ENCODE results near the gene ST6GALNAC3.

Gene ST6GALNAC3

GRCh38 chr1:76543495-76543894 lies 468.9 kb downstream of the ST6GALNAC3 start:
- Histone ChIP-seq H3K36me3 (no peaks in the 10 kb centered on the region), H3K9ac (no peak overlapping the region), H4K20me1 (no peaks in the 10 kb centered on the region), H3K27me3 (no peaks in the 10 kb centered on the region), H3K4me3 (no peak overlapping the region), H3K27ac (no peak overlapping the region), H3K4me2 (no peak overlapping the region), H3K9me3 (0 out of 2 replicates have a peak, but pooled peaks cover 6% of the 10 kb centered on the region), H3K4me1 (no peaks in the 10 kb centered on the region)
- TF ChIP-seq Cebpa-rat (IDR thresholded peaks at IDR 0.05): no peak

DNA sequence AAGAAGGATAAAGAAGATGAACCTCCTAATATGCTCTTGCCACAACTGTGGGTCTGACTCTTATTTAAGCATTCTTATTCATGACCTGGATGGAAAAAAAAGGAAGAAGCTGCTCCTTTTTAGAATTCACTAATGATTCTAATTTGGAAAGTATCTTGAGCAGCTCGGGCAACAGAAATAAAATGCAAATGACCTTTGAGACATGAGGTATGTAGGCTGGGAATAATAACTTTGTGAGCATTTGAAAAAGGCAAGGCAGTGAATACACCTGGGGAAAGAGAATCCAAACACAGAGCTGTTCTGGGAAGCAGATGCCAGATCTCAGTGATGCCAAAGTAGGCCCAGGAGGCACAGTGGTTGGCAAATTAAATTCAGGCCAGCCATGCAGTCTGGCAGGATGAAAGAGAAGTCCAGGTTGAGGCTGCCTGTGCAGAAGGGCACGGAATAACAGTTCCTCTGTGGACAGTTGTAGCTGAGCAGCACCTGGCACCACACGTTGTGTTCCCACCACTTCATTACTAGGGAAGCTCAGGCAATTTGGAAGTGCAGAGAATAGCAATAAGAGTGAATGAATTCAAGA lies 471.9 kb downstream of the ST6GALNAC3 start:
- no peak overlapping the region for H3K4me2 ChIP-seq
- no peaks in the 10 kb centered on the region for H3K4me1 ChIP-seq
- H4K20me1 ChIP-seq: no peaks in the 10 kb centered on the region
- no peak overlapping the region for H3K27ac ChIP-seq
- no peaks in the 10 kb centered on the region for H3K9me3 ChIP-seq
- H3K4me3 ChIP-seq: no peak overlapping the region
- no peaks in the 10 kb centered on the region for H3K36me3 ChIP-seq
- TF ChIP-seq Cebpa-rat (IDR thresholded peaks at IDR 0.05): no peak
- no peak overlapping the region for H3K9ac ChIP-seq
- H3K27me3 ChIP-seq: no peaks in the 10 kb centered on the region

DNA sequence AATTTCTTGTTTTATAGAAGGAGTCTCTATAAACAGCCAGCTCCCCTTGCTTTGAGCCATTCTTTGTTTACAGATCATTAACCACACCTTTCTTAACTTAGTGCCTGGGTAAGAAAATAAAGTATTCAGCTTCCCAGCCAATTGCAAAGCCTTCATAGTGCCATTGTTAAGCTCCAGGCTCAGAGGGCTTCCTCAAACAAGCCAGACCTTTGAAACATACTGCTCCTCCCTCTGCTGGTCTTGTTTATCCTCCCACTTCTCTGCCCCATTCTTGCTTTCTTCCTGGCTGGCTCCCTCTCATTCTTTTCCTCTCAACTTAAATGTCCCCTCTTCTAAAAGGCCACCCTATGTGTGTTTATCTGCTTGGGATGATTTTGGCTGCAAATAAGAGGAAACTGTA lies 473.4 kb downstream of the ST6GALNAC3 start:
- no peaks in the 10 kb centered on the region for H3K27me3 ChIP-seq
- H3K4me1 ChIP-seq: no peaks in the 10 kb centered on the region
- no peak for TF ChIP-seq Cebpa-rat (IDR thresholded peaks at IDR 0.05)
- H3K36me3 ChIP-seq: no peaks in the 10 kb centered on the region
- no peaks in the 10 kb centered on the region for H4K20me1 ChIP-seq
- H3K9me3 ChIP-seq: no peaks in the 10 kb centered on the region
- H3K4me3 ChIP-seq: no peak overlapping the region
- no peak overlapping the region for H3K27ac ChIP-seq
- no peak overlapping the region for H3K9ac ChIP-seq
- H3K4me2 ChIP-seq: no peak overlapping the region

- H3K36me3 ChIP-seq: no peaks in the 10 kb centered on the region
- H3K9me3 ChIP-seq: no peaks in the 10 kb centered on the region
- H3K4me3 ChIP-seq: no peak overlapping the region
- H4K20me1 ChIP-seq: no peaks in the 10 kb centered on the region
- H3K27ac ChIP-seq: no peak overlapping the region
- no peak for TF ChIP-seq Cebpa-rat (IDR thresholded peaks at IDR 0.05)
- H3K27me3 ChIP-seq: no peaks in the 10 kb centered on the region
- no peaks in the 10 kb centered on the region for H3K4me1 ChIP-seq
- no peak overlapping the region for H3K4me2 ChIP-seq
- no peak overlapping the region for H3K9ac ChIP-seq
Observed at GRCh38 chr1:76548513-76549100, 474.1 kb downstream of the ST6GALNAC3 start.

GRCh38 chr1:76554283-76554682 lies 479.7 kb downstream of the ST6GALNAC3 start:
- H3K4me1 ChIP-seq: no peaks in the 10 kb centered on the region
- no peaks in the 10 kb centered on the region for H3K36me3 ChIP-seq
- TF ChIP-seq Cebpa-rat (IDR thresholded peaks at IDR 0.05): no peak
- H3K27me3 ChIP-seq: no peaks in the 10 kb centered on the region
- no peaks in the 10 kb centered on the region for H4K20me1 ChIP-seq
- no peaks in the 10 kb centered on the region for H3K9me3 ChIP-seq
- no peak overlapping the region for H3K27ac ChIP-seq
- no peak overlapping the region for H3K9ac ChIP-seq
- no peak overlapping the region for H3K4me2 ChIP-seq
- no peak overlapping the region for H3K4me3 ChIP-seq

DNA sequence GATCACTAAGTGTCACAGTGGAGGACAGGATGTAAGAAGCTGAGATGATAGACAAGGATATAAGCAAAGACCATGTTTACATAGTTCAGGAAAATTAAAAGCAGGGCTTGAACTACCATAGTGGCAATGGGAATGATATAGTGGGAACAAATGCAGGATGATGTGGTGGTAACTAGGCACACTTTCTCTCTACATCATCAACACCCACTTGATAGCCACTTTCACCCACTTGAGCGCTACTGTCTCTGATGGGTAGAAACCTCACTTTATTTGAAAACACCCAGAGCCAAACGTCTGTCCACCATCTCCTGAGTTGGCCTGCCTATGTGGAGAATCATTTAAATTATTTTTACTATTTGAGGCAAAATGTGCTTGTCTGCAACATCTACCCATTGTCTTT lies 487.7 kb downstream of the ST6GALNAC3 start:
- Histone ChIP-seq H3K36me3 (no peaks in the 10 kb centered on the region), H3K4me1 (no peaks in the 10 kb centered on the region), H3K9me3 (no peaks in the 10 kb centered on the region), H3K9ac (no peak overlapping the region), H4K20me1 (no peaks in the 10 kb centered on the region), H3K27ac (no peak overlapping the region), H3K27me3 (no peaks in the 10 kb centered on the region), H3K4me2 (no peak overlapping the region), H3K4me3 (no peak overlapping the region)
- TF ChIP-seq Cebpa-rat (IDR thresholded peaks at IDR 0.05): no peak

DNA sequence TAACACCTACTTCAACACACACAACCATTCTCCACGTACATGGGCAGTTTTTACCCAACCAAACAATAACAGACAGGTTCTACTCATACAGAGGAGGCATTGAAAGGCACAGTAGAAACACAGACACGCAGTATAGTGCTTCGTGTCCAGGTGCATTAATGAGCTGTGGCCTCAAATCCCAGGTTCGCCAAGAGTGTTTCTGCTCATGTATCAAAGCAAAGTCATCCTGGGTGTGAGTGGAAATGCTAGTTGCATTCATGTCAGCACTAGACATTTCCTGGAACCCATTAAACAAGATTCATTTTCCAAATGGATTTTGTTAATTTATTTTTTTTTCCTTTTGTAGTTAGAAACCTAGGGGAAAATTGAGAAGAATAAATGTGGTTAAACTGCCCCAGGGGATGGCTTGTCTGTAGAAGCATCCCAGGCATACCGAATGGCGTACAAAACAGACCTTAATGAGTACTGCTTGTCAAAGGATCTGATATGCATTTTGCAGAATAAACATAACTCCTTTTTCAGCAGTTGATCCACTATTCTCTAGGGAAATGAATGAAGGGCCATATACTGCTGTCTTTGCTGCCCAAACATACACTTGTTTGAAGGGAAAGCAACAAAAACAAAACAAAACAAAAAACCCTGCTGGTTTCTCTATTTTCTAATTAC lies 494.2 kb downstream of the ST6GALNAC3 start:
- TF ChIP-seq Cebpa-rat (IDR thresholded peaks at IDR 0.05): no peak
- no peaks in the 10 kb centered on the region; the same call in 1 of the 2 replicates for H3K4me1 ChIP-seq
- H3K27me3 ChIP-seq: no peaks in the 10 kb centered on the region
- H3K36me3 ChIP-seq: no peaks in the 10 kb centered on the region
- no peak overlapping the region; the same call in 1 of the 2 replicates for H3K4me2 ChIP-seq
- H3K9ac ChIP-seq: no peak overlapping the region
- H3K9me3 ChIP-seq: no peaks in the 10 kb centered on the region
- no peak overlapping the region for H3K27ac ChIP-seq
- no peak overlapping the region for H3K4me3 ChIP-seq
- H4K20me1 ChIP-seq: no peaks in the 10 kb centered on the region

DNA sequence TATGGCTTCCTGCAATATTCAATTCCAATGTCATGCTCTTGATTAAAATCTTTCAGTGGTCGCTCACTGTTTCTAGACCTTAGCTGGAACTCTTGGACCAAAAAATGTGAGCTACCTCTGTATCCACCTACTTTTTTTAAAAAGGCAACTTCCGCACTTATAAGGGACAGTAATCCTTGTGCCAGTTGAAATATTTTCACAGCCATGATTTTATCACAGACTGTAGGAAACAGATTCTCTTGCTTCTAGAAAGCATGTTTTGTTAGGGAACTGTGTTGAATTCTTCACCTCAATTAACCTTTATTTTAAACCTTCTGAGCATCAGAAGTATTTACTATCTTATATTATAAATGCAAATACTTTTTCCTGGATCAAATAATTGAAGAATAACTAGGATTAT lies 496.7 kb downstream of the ST6GALNAC3 start:
- Histone ChIP-seq H3K4me3 (no peak overlapping the region), H3K27ac (no peak overlapping the region), H3K9me3 (no peaks in the 10 kb centered on the region), H4K20me1 (no peaks in the 10 kb centered on the region), H3K4me1 (no peaks in the 10 kb centered on the region; the same call in 1 of the 2 replicates), H3K9ac (no peak overlapping the region), H3K36me3 (no peaks in the 10 kb centered on the region), H3K27me3 (no peaks in the 10 kb centered on the region), H3K4me2 (no peak overlapping the region)
- no peak for TF ChIP-seq Cebpa-rat (IDR thresholded peaks at IDR 0.05)

DNA sequence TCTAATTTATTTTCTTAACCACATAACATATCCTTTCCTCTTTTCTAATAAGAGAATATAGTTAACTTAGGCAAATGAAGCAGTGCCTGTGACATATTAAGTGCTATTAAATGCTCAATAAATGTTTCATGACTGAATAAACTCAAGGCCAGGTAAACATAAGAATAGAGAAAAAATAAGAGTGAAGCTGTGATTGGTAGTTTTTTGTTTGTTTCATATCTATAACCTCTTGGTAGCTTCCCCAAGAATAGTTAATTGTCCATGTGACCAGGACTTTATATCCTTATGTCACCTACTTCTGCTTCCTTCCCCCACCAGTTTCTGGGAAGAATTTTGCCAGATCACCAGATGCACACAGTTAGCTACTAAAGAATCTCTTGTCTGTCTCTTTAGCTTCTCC lies 497.7 kb downstream of the ST6GALNAC3 start:
- Histone ChIP-seq H3K9me3 (no peaks in the 10 kb centered on the region), H3K9ac (no peak overlapping the region)
- no peak for TF ChIP-seq Cebpa-rat (IDR thresholded peaks at IDR 0.05)

DNA sequence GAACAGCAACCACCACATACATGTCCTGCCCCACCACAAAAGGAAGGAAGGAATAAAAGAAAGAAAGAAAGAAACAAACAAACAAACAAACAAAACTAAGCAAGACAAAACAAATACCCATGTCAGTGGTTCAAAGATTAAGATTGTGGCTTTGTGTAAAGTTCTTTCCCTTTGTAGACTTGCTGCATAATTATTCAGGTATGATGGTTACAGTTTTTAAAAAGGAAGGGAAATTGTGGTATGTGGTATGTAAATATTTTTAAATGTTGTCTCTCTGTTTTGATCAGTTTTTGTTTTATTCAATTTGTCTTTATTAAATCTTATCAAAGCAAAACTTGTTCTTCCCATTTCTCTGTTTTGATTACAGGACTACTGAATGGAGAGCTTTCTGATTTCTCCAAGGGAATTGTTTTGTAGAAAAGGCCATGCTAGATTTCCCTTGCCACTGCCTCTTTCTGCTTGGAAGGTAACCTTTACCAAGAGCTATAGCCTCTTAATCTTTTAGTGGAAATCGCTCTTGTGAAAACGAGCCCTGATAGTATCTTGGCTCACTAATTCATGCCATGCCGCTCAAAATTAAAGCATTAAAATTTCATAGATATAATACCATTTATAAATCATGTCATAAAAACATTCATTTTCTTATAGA lies 502.5 kb downstream of the ST6GALNAC3 start:
- TF ChIP-seq Cebpa-rat (IDR thresholded peaks at IDR 0.05): no peak
- Histone ChIP-seq H4K20me1 (no peaks in the 10 kb centered on the region), H3K4me3 (no peak overlapping the region), H3K9me3 (no peaks in the 10 kb centered on the region), H3K36me3 (no peaks in the 10 kb centered on the region), H3K4me2 (no peak overlapping the region), H3K4me1 (no peaks in the 10 kb centered on the region), H3K27me3 (no peaks in the 10 kb centered on the region), H3K27ac (no peak overlapping the region), H3K9ac (no peak overlapping the region)

More for the DNA sequence above, 497.7 kb downstream of the ST6GALNAC3 start:
- Histone ChIP-seq H3K27me3 (no peaks in the 10 kb centered on the region), H3K4me2 (no peak overlapping the region), H3K36me3 (no peaks in the 10 kb centered on the region), H4K20me1 (no peaks in the 10 kb centered on the region), H3K4me3 (no peak overlapping the region), H3K4me1 (no peaks in the 10 kb centered on the region; the same call in 1 of the 2 replicates), H3K27ac (no peak overlapping the region)
